GM12873 (cell line): ENCODE data around the gene LZTFL1.

Experiments used
- TF ChIP-seq, protein P1 (sequence below): IDR thresholded peaks from 2 replicates; pipeline ENCODE4 v1.5.1; 2012; ENCODE audit warnings: low read depth, mild to moderate bottlenecking, moderate library complexity, low read length, control low read depth; ENCODE audit not compliant: insufficient read depth; ENCODE audit errors: missing control alignments

Gene LZTFL1

DNA sequence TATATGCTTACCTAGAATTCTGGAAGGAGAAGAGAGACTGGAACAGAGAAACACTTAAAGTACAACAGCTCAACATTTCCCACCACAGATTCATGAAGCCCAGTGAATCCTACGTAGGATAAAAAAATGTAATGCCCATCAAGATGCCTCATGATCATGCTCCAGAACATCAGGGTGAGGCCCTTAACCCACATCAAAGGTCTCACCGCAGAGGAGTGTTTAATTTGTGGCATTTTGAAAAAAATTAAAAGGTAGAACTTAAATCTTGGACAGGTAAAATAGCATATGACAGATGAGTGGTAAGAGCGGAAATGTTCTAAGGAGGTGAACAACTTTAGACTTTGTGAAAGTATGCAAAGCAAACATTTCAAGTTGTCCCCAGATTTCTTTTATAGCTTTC lies 35.8 kb downstream of the LZTFL1 start:
- TF ChIP-seq, protein P1, sequence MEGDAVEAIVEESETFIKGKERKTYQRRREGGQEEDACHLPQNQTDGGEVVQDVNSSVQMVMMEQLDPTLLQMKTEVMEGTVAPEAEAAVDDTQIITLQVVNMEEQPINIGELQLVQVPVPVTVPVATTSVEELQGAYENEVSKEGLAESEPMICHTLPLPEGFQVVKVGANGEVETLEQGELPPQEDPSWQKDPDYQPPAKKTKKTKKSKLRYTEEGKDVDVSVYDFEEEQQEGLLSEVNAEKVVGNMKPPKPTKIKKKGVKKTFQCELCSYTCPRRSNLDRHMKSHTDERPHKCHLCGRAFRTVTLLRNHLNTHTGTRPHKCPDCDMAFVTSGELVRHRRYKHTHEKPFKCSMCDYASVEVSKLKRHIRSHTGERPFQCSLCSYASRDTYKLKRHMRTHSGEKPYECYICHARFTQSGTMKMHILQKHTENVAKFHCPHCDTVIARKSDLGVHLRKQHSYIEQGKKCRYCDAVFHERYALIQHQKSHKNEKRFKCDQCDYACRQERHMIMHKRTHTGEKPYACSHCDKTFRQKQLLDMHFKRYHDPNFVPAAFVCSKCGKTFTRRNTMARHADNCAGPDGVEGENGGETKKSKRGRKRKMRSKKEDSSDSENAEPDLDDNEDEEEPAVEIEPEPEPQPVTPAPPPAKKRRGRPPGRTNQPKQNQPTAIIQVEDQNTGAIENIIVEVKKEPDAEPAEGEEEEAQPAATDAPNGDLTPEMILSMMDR = no peak

DNA sequence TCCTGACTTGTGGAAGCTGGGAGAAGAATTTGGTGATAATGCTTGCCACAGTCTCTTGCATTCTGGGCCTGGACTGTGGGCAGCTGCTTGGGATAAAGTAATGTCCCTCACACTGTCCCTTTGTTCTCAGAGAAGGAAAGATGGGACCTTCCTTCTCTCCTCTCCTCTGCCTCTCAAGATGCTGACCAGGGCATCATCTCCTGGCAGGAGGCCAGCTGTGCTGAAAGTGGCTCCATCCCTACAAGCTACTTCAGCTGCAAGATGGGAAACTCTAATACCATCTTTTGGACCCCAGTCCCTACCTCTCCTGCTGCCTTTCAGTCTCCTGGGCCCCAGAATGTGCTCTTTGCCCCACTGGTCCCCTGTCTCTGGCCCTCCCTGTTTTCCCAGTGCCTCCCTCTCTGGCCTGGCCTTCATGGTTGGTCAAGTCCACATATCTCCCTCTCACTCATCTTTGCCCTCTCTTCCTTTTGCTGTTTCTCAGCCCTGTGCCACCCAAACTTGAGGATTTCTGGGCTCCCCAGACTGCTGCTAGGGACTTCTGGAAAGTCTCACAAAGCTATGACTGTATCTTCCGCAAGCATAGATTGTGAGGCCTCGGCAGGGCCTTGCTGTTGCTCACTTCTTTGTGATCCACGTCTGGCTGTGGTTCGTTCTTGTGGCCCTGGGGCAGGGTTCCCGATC lies 38.5 kb downstream of the LZTFL1 start:
- TF ChIP-seq, protein P1 = no peak

GRCh38 chr3:45802146-45802545 lies 39.8 kb downstream of the LZTFL1 start:
- TF ChIP-seq, protein P1 = no peak

GRCh38 chr3:45800611-45801010 lies 41.3 kb downstream of the LZTFL1 start:
- TF ChIP-seq, protein P1 = no peak

DNA sequence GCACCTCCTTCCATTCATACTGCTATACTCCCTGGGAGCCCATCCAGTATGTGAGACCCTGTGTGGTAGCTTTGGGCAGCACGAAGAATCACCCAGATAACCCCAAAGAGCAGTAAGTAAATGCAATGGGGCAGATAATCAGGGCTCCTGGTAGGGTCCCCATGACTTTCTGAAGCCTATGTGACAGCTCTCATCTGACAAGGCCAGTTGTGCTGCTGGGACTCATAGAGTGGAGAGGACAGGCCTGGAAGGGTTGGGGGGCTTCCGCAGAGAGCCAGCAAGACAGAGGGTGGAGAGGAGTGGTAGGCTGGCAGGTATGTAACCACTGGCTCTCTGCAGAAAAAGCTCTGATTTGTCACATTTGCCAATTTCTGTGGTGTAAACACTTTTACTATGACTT lies 42.3 kb downstream of the LZTFL1 start:
- TF ChIP-seq, protein P1 = no peak

GRCh38 chr3:45798034-45798433 lies 43.9 kb downstream of the LZTFL1 start:
- TF ChIP-seq, protein P1 = no peak

DNA sequence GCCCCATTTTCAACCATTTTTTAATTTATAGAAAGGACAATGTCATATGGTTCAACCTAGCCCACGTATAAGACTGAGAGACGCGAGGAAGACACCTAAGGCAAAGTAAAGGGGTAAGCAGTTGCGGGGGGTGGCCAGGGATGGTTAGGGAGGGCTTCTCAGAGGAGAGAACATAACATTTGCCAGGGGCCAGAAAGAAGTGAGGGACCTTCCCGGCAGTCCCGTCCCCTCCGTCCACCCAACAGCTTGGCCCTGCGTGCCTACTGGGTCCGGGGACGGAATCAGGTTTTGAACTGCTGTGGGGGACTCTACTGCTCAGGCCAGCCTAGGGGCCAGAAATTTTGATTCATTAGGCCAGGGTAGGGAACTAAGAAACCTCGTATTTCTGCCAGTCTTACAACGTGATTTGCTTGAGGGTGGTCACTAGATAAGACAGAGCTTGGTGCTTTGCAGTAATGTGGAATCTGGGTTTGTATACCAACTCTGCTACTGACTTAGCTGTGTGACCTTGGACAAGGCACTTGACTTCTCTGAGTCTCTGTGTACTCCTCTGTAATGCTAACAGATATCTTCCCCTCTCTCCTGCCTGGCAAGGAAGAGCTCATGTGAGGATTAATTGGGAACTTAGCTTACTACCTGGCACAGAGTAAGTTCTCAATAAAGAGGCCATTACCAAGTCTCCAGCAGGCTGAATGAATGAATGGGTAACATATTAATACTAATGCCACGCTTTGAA lies 44.8 kb downstream of the LZTFL1 start:
- TF ChIP-seq, protein P1 = no peak
